HL-60 (cell line): ENCODE measurements around the gene WWOX.
A peak's percentile ranks its signal among the peaks of the same experiment; 100 is the strongest.

Experiments used
- DNase-seq, 2 experiments: peaks; one replicate each; pipeline ENCODE4 v3.0.0-alpha.2; 2010 to 2020; ENCODE audit warnings: low read depth in 1 of 2, low spot score in 1 of 2
- H3K27ac ChIP-seq: fragments of 250-450 bp; sonication (Bioruptor Pico); replicated peaks from 2 replicates; pipeline ENCODE4 v1.5.1; 2020; ENCODE audit warnings: mild to moderate bottlenecking, moderate library complexity
- H3K27me3 ChIP-seq: fragments of 250-450 bp; sonication (Bioruptor Pico); 2 replicates; pipeline ENCODE4 v1.5.1; 2021; ENCODE audit warnings: mild to moderate bottlenecking, moderate library complexity; ENCODE audit not compliant: insufficient read depth, poor library complexity, severe bottlenecking
- H3K4me3 ChIP-seq: replicated peaks from 2 replicates; pipeline ENCODE4 v1.5.1; 2011; ENCODE audit warnings: mild to moderate bottlenecking, control low read depth, low read length; ENCODE audit not compliant: insufficient read depth
- GABPA ChIP-seq: IDR thresholded peaks from 2 replicates; pipeline ENCODE4 v1.6.1; 2012; ENCODE audit warnings: low read depth
- POLR2AphosphoS5 ChIP-seq: IDR thresholded peaks from 2 replicates; pipeline ENCODE4 v1.6.1; 2012; ENCODE audit warnings: low read depth
- SPI1 ChIP-seq: IDR thresholded peaks from 2 replicates; pipeline ENCODE4 v1.6.1; 2012; ENCODE audit warnings: low read depth, mild to moderate bottlenecking, borderline replicate concordance
- TF ChIP-seq, protein P1 (sequence below): IDR thresholded peaks from one replicate; pipeline ENCODE4 v1.5.1; 2011; ENCODE audit warnings: low read length, control low read depth, inconsistent platforms; ENCODE audit not compliant: insufficient read depth
- TF ChIP-seq, protein P2 (sequence below): IDR thresholded peaks from 2 replicates; pipeline ENCODE4 v1.6.1; 2012; ENCODE audit warnings: low read depth; ENCODE audit not compliant: insufficient replicate concordance

Gene WWOX

DNA sequence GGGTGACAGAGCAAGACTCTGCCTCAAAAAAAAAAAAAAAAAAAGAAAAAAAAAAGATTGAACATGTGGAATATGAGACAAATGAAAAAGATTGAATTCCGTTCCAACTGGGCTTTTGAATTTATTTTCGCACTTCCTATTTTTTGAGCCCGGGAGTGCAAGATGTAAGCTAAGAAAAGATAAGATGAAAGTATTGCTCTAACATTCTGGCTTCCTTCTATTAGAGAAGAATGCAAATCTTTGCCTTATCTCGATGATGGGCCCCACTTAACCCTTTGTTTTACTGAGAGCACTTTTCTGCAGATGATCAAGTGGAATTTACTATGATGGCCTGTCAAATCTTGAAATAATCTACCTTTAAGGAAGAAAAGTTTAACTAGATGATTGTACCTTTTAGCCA lies 96.3 kb downstream of the WWOX start:
- TF ChIP-seq, protein P1, sequence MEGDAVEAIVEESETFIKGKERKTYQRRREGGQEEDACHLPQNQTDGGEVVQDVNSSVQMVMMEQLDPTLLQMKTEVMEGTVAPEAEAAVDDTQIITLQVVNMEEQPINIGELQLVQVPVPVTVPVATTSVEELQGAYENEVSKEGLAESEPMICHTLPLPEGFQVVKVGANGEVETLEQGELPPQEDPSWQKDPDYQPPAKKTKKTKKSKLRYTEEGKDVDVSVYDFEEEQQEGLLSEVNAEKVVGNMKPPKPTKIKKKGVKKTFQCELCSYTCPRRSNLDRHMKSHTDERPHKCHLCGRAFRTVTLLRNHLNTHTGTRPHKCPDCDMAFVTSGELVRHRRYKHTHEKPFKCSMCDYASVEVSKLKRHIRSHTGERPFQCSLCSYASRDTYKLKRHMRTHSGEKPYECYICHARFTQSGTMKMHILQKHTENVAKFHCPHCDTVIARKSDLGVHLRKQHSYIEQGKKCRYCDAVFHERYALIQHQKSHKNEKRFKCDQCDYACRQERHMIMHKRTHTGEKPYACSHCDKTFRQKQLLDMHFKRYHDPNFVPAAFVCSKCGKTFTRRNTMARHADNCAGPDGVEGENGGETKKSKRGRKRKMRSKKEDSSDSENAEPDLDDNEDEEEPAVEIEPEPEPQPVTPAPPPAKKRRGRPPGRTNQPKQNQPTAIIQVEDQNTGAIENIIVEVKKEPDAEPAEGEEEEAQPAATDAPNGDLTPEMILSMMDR: no peak
- TF ChIP-seq SPI1: peak; percentile 28; the same call in 1 of the 2 replicates
- H3K27ac ChIP-seq: no peak overlapping the region
- no peaks in the 10 kb centered on the region for H3K27me3 ChIP-seq
- no peak for DNase-seq
- H3K4me3 ChIP-seq: no peak overlapping the region

DNA sequence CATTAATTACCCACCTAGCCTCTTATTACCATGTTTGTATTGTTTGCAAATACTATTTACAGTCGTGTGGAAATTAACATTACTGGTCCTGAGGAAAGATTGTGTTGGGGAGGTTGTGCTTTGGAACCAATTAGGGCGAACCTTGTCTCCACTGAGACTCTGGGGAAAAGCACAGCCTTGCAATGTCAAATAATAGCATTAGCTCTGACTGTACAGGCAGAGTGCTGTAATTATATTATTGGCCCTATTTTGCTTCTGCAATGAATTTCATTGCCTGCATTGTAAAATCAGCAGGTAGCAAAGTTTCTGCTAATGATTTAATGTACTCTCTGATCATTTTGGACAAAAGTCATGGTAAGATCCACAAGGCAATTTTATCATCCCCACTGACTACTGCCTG lies 97.0 kb downstream of the WWOX start:
- Histone ChIP-seq H3K27me3 (no peaks in the 10 kb centered on the region), H3K4me3 (no peak overlapping the region), H3K27ac (no peak overlapping the region)
- TF ChIP-seq POLR2AphosphoS5: no peak
- no peak for TF ChIP-seq GABPA
- TF ChIP-seq, protein P1: no peak
- DNase-seq: no peak

- Histone ChIP-seq H3K27ac (no peak overlapping the region), H3K4me3 (no peak overlapping the region), H3K27me3 (no peaks in the 10 kb centered on the region)
- TF ChIP-seq, protein P1: no peak
- TF ChIP-seq GABPA: no peak
- no peak for DNase-seq
Measured at GRCh38 chr16:78198288-78198687, 98.8 kb downstream of the WWOX start.

DNA sequence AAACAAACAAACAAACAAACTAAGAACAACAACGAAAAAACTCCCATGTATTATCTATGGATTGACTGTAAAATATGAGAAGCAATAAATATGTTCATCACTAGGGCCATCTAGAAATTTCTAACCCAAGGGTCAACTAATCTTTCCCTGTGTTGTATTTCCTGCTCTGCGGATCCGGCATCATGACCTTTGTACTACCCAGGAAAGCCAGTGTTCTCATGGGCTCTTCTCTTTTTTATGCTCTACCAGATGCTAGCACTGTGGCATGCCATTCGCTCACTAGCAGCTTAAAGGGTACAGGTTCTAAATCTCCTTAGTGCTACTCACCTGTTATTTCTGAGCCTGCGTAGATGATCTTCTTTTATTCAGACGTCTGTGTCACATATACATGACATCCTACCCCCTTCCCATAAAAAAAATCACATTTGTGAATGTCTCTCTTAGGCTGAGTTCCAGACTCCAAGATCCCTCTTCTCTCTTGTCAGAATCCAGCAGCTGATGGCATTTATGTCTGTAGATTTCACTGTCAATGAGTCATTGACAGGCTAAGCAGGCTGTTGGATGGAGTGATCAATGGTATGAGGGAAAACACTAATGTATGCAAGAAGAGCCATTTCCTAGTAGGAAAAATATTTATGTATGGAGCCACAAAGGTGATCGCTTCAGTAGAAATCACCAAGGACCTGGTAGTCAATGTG lies 100.0 kb downstream of the WWOX start:
- DNase-seq: no peak
- no peaks in the 10 kb centered on the region for H3K27me3 ChIP-seq
- H3K27ac ChIP-seq: no peak overlapping the region
- no peak overlapping the region for H3K4me3 ChIP-seq
- TF ChIP-seq, protein P1: no peak
- TF ChIP-seq, protein P2, sequence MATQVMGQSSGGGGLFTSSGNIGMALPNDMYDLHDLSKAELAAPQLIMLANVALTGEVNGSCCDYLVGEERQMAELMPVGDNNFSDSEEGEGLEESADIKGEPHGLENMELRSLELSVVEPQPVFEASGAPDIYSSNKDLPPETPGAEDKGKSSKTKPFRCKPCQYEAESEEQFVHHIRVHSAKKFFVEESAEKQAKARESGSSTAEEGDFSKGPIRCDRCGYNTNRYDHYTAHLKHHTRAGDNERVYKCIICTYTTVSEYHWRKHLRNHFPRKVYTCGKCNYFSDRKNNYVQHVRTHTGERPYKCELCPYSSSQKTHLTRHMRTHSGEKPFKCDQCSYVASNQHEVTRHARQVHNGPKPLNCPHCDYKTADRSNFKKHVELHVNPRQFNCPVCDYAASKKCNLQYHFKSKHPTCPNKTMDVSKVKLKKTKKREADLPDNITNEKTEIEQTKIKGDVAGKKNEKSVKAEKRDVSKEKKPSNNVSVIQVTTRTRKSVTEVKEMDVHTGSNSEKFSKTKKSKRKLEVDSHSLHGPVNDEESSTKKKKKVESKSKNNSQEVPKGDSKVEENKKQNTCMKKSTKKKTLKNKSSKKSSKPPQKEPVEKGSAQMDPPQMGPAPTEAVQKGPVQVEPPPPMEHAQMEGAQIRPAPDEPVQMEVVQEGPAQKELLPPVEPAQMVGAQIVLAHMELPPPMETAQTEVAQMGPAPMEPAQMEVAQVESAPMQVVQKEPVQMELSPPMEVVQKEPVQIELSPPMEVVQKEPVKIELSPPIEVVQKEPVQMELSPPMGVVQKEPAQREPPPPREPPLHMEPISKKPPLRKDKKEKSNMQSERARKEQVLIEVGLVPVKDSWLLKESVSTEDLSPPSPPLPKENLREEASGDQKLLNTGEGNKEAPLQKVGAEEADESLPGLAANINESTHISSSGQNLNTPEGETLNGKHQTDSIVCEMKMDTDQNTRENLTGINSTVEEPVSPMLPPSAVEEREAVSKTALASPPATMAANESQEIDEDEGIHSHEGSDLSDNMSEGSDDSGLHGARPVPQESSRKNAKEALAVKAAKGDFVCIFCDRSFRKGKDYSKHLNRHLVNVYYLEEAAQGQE: no peak
- no peak for TF ChIP-seq GABPA
- no peak for TF ChIP-seq SPI1
- no peak for TF ChIP-seq POLR2AphosphoS5

- no peak overlapping the region for H3K27ac ChIP-seq
- no peaks in the 10 kb centered on the region for H3K27me3 ChIP-seq
- TF ChIP-seq GABPA (no peak), SPI1 (no peak), POLR2AphosphoS5 (no peak)
- TF ChIP-seq, protein P2: no peak
- TF ChIP-seq, protein P1: no peak
Measured at GRCh38 chr16:78200023-78200389, 100.6 kb downstream of the WWOX start.

More at GRCh38 chr16:78200023-78200389, 100.6 kb downstream of the WWOX start:
- no peak overlapping the region for H3K4me3 ChIP-seq
- DNase-seq: no peak
